SJCRH30 (cell line): ENCODE results near the gene SRRM1. TPM values are rescaled to one million over a fixed set of nuclear protein-coding genes. Genes with fewer than 3 reads are reported as not detected.

Experiments
- DNase-seq, 2 experiments: peaks; one replicate each; pipeline ENCODE4 v3.0.0-alpha.2; 2015 to 2020
- H3K27ac ChIP-seq: fragments of 250-450 bp; sonication (Bioruptor Pico); 2 replicates; pipeline ENCODE4 v1.5.1; 2020; ENCODE audit warnings: mild to moderate bottlenecking, moderate library complexity
- H3K27me3 ChIP-seq: fragments of 250-450 bp; sonication (Bioruptor Pico); 2 replicates; pipeline ENCODE4 v1.5.1; 2020; ENCODE audit warnings: mild to moderate bottlenecking, moderate library complexity
- H3K36me3 ChIP-seq: fragments of 250-450 bp; sonication (Bioruptor Pico); 2 replicates; pipeline ENCODE4 v1.5.1; 2020; ENCODE audit warnings: mild to moderate bottlenecking, moderate library complexity
- H3K4me1 ChIP-seq: fragments of 250-450 bp; sonication (Bioruptor Pico); 2 replicates; pipeline ENCODE4 v1.5.1; 2020; ENCODE audit warnings: mild to moderate bottlenecking, moderate library complexity
- H3K4me3 ChIP-seq: fragments of 250-450 bp; sonication (Bioruptor Pico); 2 replicates; pipeline ENCODE4 v1.5.1; 2020; ENCODE audit warnings: mild to moderate bottlenecking, moderate library complexity
- H3K9me3 ChIP-seq: fragments of 250-450 bp; sonication (Bioruptor Pico); replicated peaks from 2 replicates; pipeline ENCODE4 v1.5.1; 2020; ENCODE audit warnings: mild to moderate bottlenecking, moderate library complexity
- total RNA-seq: library from RNA; depleted of rRNA; stranded (reverse); fragments of >200 nt; shearing (Covaris generic); gene quantifications from 2 replicates; pipeline ENCODE4 v1.2.3, GENCODE V29; 2014

Gene SRRM1
- total RNA-seq, 1 experiment from 2014 or later: 131 TPM

DNA sequence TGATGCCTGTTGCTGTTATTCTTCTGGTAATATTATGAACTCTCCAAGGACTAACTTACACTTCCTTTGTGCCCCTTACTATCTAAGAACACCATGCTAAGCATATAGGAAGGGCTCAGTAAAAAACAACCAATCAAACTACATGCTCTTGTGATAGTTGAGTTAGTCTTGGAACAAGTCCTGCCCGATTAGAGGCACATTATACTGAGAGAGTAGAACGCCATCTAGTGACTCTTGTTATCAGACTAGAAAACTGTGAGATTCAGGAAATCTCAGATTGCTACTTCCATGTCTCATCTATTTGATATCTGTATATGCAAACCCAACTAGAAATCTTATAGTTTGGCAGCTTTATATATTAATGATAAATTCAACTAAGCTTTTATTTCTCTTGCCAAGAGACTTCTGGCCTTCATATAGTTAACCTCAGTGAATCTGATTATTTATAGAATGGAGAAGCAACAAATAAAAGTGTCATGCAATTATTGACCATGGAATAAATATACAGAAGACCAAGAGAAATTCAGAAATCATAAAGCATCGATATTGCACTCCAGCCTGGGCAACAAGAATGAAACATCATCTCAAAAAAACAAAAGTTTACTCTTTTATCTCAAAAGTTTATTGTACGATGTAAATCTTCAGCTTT is 7.8 kb upstream of the SRRM1 start:
- Histone ChIP-seq H3K27ac (no peak overlapping the region), H3K4me1 (no peaks in the 10 kb centered on the region), H3K9me3 (no peaks in the 10 kb centered on the region), H3K4me3 (no peak overlapping the region), H3K27me3 (0 out of 2 replicates have a peak, but pooled peaks cover 5% of the 10 kb centered on the region), H3K36me3 (no peaks in the 10 kb centered on the region)
- DNase-seq: peak in 1 of 2 experiments; percentile 75

DNA sequence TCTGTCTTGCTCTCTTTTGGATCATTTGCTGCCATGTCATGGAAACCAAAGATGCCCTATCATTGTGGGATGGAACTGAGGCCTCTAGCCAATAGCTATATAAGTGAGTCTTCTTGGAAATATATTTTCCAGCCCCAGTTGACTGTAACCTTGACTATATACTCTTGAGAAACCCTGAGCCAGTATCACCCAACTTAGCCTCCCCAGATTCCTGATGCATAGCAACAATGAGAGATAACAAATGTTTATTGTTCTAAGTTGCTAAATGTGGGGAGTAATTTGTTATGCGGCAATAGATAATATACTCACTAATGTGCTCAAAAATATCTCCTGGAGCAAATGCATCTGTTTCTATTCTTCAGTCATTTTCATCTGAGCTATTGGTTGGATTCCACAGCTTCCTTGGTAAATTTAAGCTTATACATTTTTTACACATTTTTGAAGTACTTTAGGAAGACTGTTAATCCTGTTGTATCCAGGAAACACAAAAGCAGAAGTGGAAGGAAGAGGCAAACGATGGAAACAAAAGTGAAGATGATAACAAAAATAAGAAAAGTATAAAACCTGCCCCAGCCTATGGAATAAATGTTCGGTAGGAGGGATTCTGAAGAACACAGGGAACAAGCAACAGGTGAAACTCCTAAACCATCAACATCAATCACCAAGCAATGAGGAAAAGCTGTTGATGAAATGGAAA is 6.3 kb upstream of the SRRM1 start:
- Histone ChIP-seq H3K4me3 (no peak overlapping the region), H3K4me1 (peaks cover 6% of the 10 kb centered on the region), H3K27me3 (0 out of 2 replicates have a peak, but pooled peaks cover 5% of the 10 kb centered on the region), H3K36me3 (no peaks in the 10 kb centered on the region), H3K27ac (no peak overlapping the region), H3K9me3 (no peaks in the 10 kb centered on the region)
- DNase-seq: no peak

DNA sequence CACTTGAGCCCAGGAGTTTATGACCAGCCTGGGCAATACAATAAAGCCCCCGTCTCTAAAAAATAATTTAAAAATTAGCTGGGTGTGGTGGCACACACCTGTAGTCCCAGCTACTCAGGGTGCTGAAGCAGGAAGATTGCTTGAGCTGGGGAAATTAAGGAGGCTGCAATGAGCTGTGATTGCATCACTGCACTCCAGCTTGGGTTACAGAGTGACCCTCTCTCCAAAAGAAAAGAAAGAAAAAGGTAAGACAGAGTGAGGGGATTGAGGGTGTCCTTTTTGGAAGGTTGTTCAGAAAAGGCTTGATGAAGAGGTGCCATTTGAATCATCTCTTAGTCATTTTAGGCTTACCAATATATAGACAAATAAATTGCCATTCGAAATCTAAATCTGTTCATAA is 4.0 kb upstream of the SRRM1 start:
- Histone ChIP-seq H3K27me3 (0 out of 2 replicates have a peak, but pooled peaks cover 5% of the 10 kb centered on the region), H3K27ac (no peak overlapping the region), H3K4me1 (peaks cover 7% of the 10 kb centered on the region), H3K9me3 (no peaks in the 10 kb centered on the region), H3K4me3 (no peak overlapping the region), H3K36me3 (no peaks in the 10 kb centered on the region)
- no peak for DNase-seq

DNA sequence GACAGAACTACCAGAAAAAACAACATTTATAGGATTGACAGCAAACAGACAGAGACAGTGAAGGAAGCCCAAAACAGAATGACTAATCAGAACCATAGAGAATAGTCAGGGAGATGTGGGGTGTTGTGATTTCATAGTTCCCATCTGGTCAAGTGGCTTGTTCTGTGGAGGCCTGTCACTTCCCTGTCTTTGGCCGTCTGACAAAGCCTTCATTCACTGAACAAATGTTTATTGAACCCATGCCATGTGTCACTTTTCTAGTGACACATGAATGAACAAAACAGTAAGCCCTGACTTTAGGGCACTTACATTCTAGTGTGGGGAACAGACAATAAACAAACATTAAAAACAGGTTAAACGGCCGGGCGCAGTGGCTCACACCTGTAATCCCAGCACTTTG is 3.2 kb upstream of the SRRM1 start:
- Histone ChIP-seq H3K9me3 (no peaks in the 10 kb centered on the region), H3K4me1 (peaks cover 7% of the 10 kb centered on the region), H3K27me3 (0 out of 2 replicates have a peak, but pooled peaks cover 5% of the 10 kb centered on the region), H3K4me3 (no peak overlapping the region), H3K27ac (no peak overlapping the region), H3K36me3 (peaks cover 3% of the 10 kb centered on the region; the same call in 1 of the 2 replicates)
- no peak for DNase-seq

- DNase-seq: peak; percentile 16 to 23
- no peaks in the 10 kb centered on the region for H3K9me3 ChIP-seq
- H3K36me3 ChIP-seq: peaks cover 7% of the 10 kb centered on the region
- peaks cover 7% of the 10 kb centered on the region for H3K4me1 ChIP-seq
- H3K4me3 ChIP-seq: no peak overlapping the region
- 0 out of 2 replicates have a peak, but pooled peaks cover 5% of the 10 kb centered on the region for H3K27me3 ChIP-seq
- no peak overlapping the region for H3K27ac ChIP-seq
These were observed 2.8 kb upstream of the SRRM1 start for GRCh38 chr1:24640288-24640687.

- H3K36me3 ChIP-seq: peaks cover 18% of the 10 kb centered on the region
- H3K27me3 ChIP-seq: 0 out of 2 replicates have a peak, but pooled peaks cover 5% of the 10 kb centered on the region
- peak overlapping the region; percentile 82 for H3K4me3 ChIP-seq
- H3K4me1 ChIP-seq: peaks cover 7% of the 10 kb centered on the region
- H3K9me3 ChIP-seq: no peaks in the 10 kb centered on the region
- peak overlapping the region; percentile 79; the same call in 1 of the 2 replicates for H3K27ac ChIP-seq
- DNase-seq: peak; percentile 65 to 77
These were observed 1.4 kb upstream of the SRRM1 start for GRCh38 chr1:24641646-24642151.

GRCh38 chr1:24643363-24644099 is 429 bp downstream of the SRRM1 start:
- peak; percentile 27 to 46 for DNase-seq
- H3K27me3 ChIP-seq: no peaks in the 10 kb centered on the region
- peaks cover 7% of the 10 kb centered on the region for H3K4me1 ChIP-seq
- peak overlapping the region; percentile 85 for H3K27ac ChIP-seq
- H3K4me3 ChIP-seq: peak overlapping the region; percentile 82
- no peaks in the 10 kb centered on the region for H3K9me3 ChIP-seq
- H3K36me3 ChIP-seq: peaks cover 36% of the 10 kb centered on the region

DNA sequence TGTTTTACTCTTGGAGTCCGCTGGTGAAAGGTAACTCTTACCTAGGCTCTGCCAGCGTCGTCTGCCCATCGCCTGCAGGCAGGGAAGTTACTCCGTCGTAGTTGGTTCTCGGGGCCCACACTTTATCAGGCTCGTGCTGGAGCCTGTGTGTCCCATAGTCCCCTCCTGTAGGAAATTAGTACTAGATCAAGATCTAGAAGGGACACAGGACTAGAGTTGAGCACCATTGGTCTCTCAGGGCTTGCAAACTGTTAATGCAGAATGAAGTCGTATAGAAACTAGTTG is 940 bp downstream of the SRRM1 start:
- H3K9me3 ChIP-seq: no peaks in the 10 kb centered on the region
- H3K27ac ChIP-seq: peak overlapping the region; percentile 85
- peaks cover 42% of the 10 kb centered on the region for H3K36me3 ChIP-seq
- H3K27me3 ChIP-seq: no peaks in the 10 kb centered on the region
- H3K4me1 ChIP-seq: peaks cover 7% of the 10 kb centered on the region
- H3K4me3 ChIP-seq: peak overlapping the region; percentile 82
- no peak for DNase-seq

GRCh38 chr1:24648919-24649318 is 5.8 kb downstream of the SRRM1 start:
- no peak for DNase-seq
- Histone ChIP-seq H3K27ac (no peak overlapping the region), H3K27me3 (no peaks in the 10 kb centered on the region), H3K9me3 (no peaks in the 10 kb centered on the region), H3K36me3 (peaks cover 89% of the 10 kb centered on the region), H3K4me1 (no peaks in the 10 kb centered on the region; the same call in 1 of the 2 replicates), H3K4me3 (no peak overlapping the region)

DNA sequence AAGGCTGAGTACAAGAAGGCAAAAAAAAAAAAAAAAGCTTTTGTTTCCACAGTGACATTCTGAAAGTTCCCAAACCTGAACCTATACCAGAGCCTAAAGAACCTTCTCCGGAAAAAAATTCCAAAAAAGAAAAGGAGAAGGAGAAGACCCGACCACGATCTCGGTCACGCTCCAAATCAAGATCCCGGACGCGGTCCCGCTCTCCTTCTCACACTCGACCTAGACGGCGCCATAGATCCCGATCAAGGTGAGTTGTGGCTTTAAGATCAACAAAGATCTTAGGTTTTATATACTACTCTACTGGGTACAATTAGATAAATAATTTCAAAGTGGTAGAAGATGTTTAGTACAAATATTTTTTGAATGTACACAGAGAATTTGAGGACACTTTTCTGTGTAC is 9.3 kb downstream of the SRRM1 start:
- H3K4me1 ChIP-seq: no peaks in the 10 kb centered on the region
- no peaks in the 10 kb centered on the region for H3K27me3 ChIP-seq
- H3K9me3 ChIP-seq: no peaks in the 10 kb centered on the region
- no peak overlapping the region for H3K4me3 ChIP-seq
- no peak overlapping the region for H3K27ac ChIP-seq
- H3K36me3 ChIP-seq: peaks cover 98% of the 10 kb centered on the region
- no peak for DNase-seq

- Histone ChIP-seq H3K4me1 (no peaks in the 10 kb centered on the region), H3K9me3 (no peaks in the 10 kb centered on the region), H3K27ac (no peak overlapping the region), H3K4me3 (no peak overlapping the region), H3K36me3 (peaks cover 97% of the 10 kb centered on the region), H3K27me3 (no peaks in the 10 kb centered on the region)
- no peak for DNase-seq
These were observed 10.9 kb downstream of the SRRM1 start for GRCh38 chr1:24654010-24654409.

- no peak for DNase-seq
- Histone ChIP-seq H3K36me3 (peaks cover 97% of the 10 kb centered on the region), H3K4me3 (no peak overlapping the region), H3K27ac (no peak overlapping the region), H3K27me3 (no peaks in the 10 kb centered on the region), H3K9me3 (no peaks in the 10 kb centered on the region), H3K4me1 (no peaks in the 10 kb centered on the region)
These were observed 12.9 kb downstream of the SRRM1 start for GRCh38 chr1:24656046-24656445.

DNA sequence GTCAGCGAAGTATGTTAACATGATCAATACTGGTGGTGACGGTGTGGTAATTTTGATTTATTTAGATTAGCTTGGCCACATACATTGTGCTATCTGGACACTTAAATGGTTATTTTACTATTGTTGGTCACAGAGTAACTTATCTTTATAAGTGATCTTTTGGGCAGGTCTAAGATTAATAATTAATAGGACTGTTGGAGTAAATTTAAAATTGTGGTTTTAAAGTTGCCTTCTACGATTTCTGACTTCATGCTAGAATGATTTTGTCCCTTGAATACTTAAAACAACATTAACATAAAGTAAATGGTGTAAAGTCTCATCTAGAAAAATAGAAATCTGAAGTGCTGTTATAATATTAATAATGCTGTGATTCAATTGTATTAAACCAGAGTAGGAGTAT is 14.7 kb downstream of the SRRM1 start:
- H3K9me3 ChIP-seq: no peaks in the 10 kb centered on the region
- no peak for DNase-seq
- no peaks in the 10 kb centered on the region for H3K4me1 ChIP-seq
- H3K36me3 ChIP-seq: peaks cover 98% of the 10 kb centered on the region
- no peak overlapping the region for H3K27ac ChIP-seq
- no peaks in the 10 kb centered on the region for H3K27me3 ChIP-seq
- H3K4me3 ChIP-seq: no peak overlapping the region

DNA sequence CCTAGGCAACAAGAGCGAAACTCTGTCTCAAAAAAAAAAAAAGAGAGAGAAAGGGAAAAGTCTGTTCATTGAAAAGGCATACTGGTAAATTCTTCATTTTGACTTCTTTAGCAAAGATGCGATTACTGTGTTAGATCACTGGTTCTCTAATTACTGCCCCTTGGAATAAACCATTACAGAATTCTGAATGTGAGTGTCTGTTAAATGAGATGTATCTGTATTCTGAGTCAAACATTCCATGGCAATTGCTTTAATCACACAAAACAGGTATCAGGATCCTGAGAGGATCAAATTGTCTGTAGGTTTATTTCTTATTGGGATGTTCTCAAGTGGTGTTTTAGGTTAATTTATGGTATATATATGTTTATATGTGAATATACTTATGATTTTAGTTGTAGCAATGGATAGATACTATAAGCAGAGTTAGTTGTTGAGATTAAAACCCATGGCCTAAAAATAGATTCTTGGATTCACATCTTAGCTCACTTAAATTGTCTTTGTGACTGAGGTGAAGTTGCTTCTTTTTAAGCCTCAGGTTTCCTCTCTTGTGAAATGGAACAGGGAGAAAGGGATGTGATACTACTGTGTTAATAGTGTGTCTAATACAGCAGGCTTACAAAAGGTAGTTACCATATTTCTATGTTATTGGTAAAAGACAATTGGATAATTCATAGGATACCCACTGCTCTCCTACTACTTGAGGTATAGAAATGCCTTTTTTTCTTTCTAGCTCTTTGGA is 16.2 kb downstream of the SRRM1 start:
- no peaks in the 10 kb centered on the region for H3K27me3 ChIP-seq
- DNase-seq: no peak
- no peak overlapping the region for H3K4me3 ChIP-seq
- H3K27ac ChIP-seq: no peak overlapping the region
- H3K4me1 ChIP-seq: no peaks in the 10 kb centered on the region
- H3K36me3 ChIP-seq: peaks cover 96% of the 10 kb centered on the region
- no peaks in the 10 kb centered on the region for H3K9me3 ChIP-seq
